ENCODE results near the gene STK38L. TPM values are rescaled to one million over a fixed set of nuclear protein-coding genes. Genes with fewer than 3 reads are reported as not detected.

STK38L gene
- total RNA-seq, 1 experiment from 2014 or later: 25.2 TPM

DNA sequence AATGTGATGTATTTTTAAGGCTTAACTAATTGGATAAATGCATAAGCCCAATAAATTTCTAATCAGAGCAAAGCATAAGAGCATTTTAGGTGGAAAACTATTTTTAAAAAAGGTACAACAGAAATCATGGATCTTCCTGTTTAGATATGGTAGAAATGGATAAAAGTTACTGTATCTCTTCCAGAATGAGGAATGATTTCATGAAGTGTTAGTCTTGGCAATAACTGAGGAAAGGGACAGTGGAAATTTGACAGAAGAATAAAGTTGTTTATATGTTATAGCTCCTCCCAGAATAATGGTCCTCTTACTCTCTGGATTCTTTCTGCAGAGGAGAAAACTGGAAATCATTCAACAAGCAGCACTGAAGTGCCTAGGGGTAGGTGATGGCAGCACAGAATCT is 56.1 kb downstream of the STK38L start:
- Histone ChIP-seq H3K36me3 (ENCODE audit: control insufficient read depth, insufficient read depth, low read length) (no peaks in the 10 kb centered on the region), H3K27ac (ENCODE audit: low read length) (no peak overlapping the region), H3K9me3 (ENCODE audit: control insufficient read depth, insufficient read depth, low read depth, low read length) (no peaks in the 10 kb centered on the region), H3K27me3 (ENCODE audit: control insufficient read depth, insufficient read depth, low read length) (no peaks in the 10 kb centered on the region), H3K4me3 (ENCODE audit: low read depth in 2 of 2, low read length in 2 of 2) (no peak overlapping the region), H3K4me1 (ENCODE audit: control insufficient read depth, insufficient read depth, low read length) (no peaks in the 10 kb centered on the region)
- ATAC-seq: no peak
- in situ Hi-C loops (cut with HindIII; ENCODE audit: low pct_unique_long_range_greater_than_20kb, low sequenced_read_pairs) (no loop called here), intact Hi-C loops (cut with micrococcal nuclease; ENCODE audit: unreplicated experiment) (no loop called here)
- ChIA-PET CTCF (no interaction called here), POLR2A (no interaction called here)
- DNase-seq (ENCODE audit: low read depth, low spot score): no peak
- TF ChIP-seq, protein P1, sequence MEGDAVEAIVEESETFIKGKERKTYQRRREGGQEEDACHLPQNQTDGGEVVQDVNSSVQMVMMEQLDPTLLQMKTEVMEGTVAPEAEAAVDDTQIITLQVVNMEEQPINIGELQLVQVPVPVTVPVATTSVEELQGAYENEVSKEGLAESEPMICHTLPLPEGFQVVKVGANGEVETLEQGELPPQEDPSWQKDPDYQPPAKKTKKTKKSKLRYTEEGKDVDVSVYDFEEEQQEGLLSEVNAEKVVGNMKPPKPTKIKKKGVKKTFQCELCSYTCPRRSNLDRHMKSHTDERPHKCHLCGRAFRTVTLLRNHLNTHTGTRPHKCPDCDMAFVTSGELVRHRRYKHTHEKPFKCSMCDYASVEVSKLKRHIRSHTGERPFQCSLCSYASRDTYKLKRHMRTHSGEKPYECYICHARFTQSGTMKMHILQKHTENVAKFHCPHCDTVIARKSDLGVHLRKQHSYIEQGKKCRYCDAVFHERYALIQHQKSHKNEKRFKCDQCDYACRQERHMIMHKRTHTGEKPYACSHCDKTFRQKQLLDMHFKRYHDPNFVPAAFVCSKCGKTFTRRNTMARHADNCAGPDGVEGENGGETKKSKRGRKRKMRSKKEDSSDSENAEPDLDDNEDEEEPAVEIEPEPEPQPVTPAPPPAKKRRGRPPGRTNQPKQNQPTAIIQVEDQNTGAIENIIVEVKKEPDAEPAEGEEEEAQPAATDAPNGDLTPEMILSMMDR (IDR thresholded peaks at IDR 0.05): no peak
- no peak for TF ChIP-seq POLR2AphosphoS5 (IDR thresholded peaks at IDR 0.05; ENCODE audit: low read depth, low read length)
- TF ChIP-seq, protein P2, sequence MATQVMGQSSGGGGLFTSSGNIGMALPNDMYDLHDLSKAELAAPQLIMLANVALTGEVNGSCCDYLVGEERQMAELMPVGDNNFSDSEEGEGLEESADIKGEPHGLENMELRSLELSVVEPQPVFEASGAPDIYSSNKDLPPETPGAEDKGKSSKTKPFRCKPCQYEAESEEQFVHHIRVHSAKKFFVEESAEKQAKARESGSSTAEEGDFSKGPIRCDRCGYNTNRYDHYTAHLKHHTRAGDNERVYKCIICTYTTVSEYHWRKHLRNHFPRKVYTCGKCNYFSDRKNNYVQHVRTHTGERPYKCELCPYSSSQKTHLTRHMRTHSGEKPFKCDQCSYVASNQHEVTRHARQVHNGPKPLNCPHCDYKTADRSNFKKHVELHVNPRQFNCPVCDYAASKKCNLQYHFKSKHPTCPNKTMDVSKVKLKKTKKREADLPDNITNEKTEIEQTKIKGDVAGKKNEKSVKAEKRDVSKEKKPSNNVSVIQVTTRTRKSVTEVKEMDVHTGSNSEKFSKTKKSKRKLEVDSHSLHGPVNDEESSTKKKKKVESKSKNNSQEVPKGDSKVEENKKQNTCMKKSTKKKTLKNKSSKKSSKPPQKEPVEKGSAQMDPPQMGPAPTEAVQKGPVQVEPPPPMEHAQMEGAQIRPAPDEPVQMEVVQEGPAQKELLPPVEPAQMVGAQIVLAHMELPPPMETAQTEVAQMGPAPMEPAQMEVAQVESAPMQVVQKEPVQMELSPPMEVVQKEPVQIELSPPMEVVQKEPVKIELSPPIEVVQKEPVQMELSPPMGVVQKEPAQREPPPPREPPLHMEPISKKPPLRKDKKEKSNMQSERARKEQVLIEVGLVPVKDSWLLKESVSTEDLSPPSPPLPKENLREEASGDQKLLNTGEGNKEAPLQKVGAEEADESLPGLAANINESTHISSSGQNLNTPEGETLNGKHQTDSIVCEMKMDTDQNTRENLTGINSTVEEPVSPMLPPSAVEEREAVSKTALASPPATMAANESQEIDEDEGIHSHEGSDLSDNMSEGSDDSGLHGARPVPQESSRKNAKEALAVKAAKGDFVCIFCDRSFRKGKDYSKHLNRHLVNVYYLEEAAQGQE (IDR thresholded peaks at IDR 0.05; ENCODE audit: insufficient read depth in 1 of 2, low read depth in 2 of 2, low read length in 1 of 2): no peak
- TF ChIP-seq SIN3A (IDR thresholded peaks at IDR 0.05; ENCODE audit: borderline replicate concordance, insufficient read depth, low read depth, low read length): no peak
- TF ChIP-seq TCF7L2 (IDR thresholded peaks at IDR 0.05; ENCODE audit: low read depth, low read length): no peak
- no TSS peak for BruUV-seq (replicated peaks)

DNA sequence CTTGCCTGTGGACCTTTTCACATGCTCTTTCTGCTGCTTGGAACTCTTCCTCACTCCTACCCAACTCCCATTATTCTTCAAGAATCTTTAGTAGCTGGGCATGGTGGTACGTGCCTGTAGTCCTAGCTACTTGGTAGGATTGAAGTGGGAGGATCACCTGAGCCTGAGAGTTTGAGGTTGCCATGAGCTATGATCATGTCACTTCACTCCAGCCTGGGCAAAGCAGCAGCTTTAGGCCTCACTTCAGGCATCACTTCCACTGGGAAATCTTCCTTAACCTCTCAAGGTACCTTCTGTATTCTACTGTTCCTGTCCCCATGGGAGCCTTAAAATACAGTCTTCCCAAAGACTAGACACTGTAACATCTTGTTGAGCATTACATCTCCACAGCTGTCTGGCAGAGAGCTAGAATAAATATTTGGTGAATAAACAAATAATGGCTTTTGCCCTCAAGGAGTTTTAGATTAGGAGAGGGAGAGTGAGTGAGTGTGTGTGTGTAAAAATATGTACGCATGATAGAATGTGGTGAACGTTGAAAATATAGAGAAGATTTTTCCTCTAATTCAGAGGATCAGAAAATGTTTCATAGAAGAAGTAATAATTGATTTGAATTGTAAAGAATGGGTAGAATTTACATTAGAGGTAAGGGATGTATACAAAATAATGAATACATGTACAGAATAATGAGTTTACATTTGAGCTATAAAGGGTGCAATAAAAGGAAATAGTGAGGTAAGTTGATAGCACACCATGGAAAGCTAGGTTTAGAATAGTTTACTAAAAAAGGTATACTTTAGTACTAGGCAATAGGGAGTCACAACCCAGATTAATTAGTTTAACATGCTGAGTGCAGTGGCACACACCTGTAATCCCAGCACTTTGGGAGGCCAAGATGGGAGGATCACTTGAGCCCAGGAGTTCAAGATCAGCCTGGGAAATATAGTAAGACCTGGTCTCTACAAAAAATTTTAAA is 59.3 kb downstream of the STK38L start:
- no TSS peak for BruUV-seq (replicated peaks)
- ChIA-PET POLR2A (interaction anchor here (0.7 kb wide), 2 partner anchors 130 to 499 kb away, joined by 3 to 9 read pairs; no protein-coding TSS in a partner anchor), CTCF (interaction anchor here (0.9 kb wide), 1 partner anchor 287 kb away, joined by 3 read pairs; no protein-coding TSS in a partner anchor)
- no peak overlapping the region for H3K27ac ChIP-seq (ENCODE audit: low read length)
- H3K4me1 ChIP-seq (ENCODE audit: control insufficient read depth, insufficient read depth, low read length): no peaks in the 10 kb centered on the region
- DNase-seq (ENCODE audit: low read depth, low spot score): no peak
- peak; percentile 21; the same call in 1 of the 2 replicates for ATAC-seq
- H3K9me3 ChIP-seq (ENCODE audit: control insufficient read depth, insufficient read depth, low read depth, low read length): no peaks in the 10 kb centered on the region
- intact Hi-C loops (cut with micrococcal nuclease; ENCODE audit: unreplicated experiment): no loop called here
- H3K4me3 ChIP-seq (ENCODE audit: low read depth in 2 of 2, low read length in 2 of 2): no peak overlapping the region
- TF ChIP-seq SIN3A (IDR thresholded peaks at IDR 0.05; ENCODE audit: borderline replicate concordance, insufficient read depth, low read depth, low read length): no peak
- TF ChIP-seq, protein P1 (IDR thresholded peaks at IDR 0.05): no peak
- in situ Hi-C loops (cut with HindIII; ENCODE audit: low pct_unique_long_range_greater_than_20kb, low sequenced_read_pairs): no loop called here
- H3K27me3 ChIP-seq (ENCODE audit: control insufficient read depth, insufficient read depth, low read length): no peaks in the 10 kb centered on the region
- no peaks in the 10 kb centered on the region; the same call in 1 of the 2 replicates for H3K36me3 ChIP-seq (ENCODE audit: control insufficient read depth, insufficient read depth, low read length)
